Vagina (tissue), 2 donors: ENCODE data around the gene OR2AG2. TPM values are rescaled to one million over a fixed set of nuclear protein-coding genes. Genes with fewer than 3 reads are reported as not detected.

Experiments
- DNase-seq, 2 donors: peaks; one replicate each; pipeline ENCODE4 v3.0.0-alpha.2; 2017; ENCODE audit errors: extremely low spot score in 2 of 2
- H3K27ac ChIP-seq: fragments of 200-600 bp; sonication (generic); one replicate; pipeline ENCODE4 v1.5.1; 2019
- H3K27me3 ChIP-seq: fragments of 200-600 bp; sonication (generic); one replicate; pipeline ENCODE4 v1.5.1; 2019
- H3K36me3 ChIP-seq, 2 donors: fragments of 200-600 bp; sonication (generic); one replicate each; pipeline ENCODE4 v1.5.1; 2017 to 2019
- H3K4me1 ChIP-seq: fragments of 200-600 bp; sonication (generic); one replicate; pipeline ENCODE4 v1.5.1; 2019
- H3K4me3 ChIP-seq, 2 donors: fragments of 200-600 bp; sonication (generic); 1 replicate in 1 of 2; 2 replicates in 1 of 2; pipeline ENCODE4 v1.5.1; 2016 to 2019
- H3K9me3 ChIP-seq: fragments of 200-600 bp; sonication (generic); one replicate; pipeline ENCODE4 v1.5.1; 2019
- POLR2A ChIP-seq, 2 donors: fragments of 450-650 bp; IDR thresholded peaks; one replicate each; pipeline ENCODE4 v1.6.1; 2017; ENCODE audit warnings: antibody characterized with exemption in 2 of 2, mild to moderate bottlenecking in 2 of 2, moderate library complexity in 2 of 2
- POLR2AphosphoS5 ChIP-seq, 2 donors: sonication (generic); formaldehyde crosslinking; IDR thresholded peaks; one replicate each; pipeline ENCODE4 v1.9.0; 2017; ENCODE audit warnings: antibody characterized with exemption in 2 of 2, mild to moderate bottlenecking in 2 of 2, low read depth in 1 of 2; ENCODE audit not compliant: insufficient read depth in 1 of 2
- intact Hi-C: fragments of 100-400 bp; cut with DNase I; formaldehyde crosslinking; loops from one replicate; pipeline ENCODE4 v1.15.1; 2023
- total RNA-seq: library from RNA; depleted of rRNA; stranded (reverse); fragments of >200 nt; gene quantifications from one replicate; pipeline ENCODE4 v1.2.3, GENCODE V29; 2016
- TF ChIP-seq, protein P1 (sequence below), 3 experiments: fragments of 450-650 bp in 2 of 3; fragments of 200-600 bp in 1 of 3; sonication (generic) in 1 of 3; IDR thresholded peaks; one replicate each; pipeline ENCODE4 v1.5.1; 2017 to 2019; ENCODE audit warnings: antibody characterized with exemption in 3 of 3, mild to moderate bottlenecking in 2 of 3, moderate library complexity in 2 of 3

OR2AG2 gene
- total RNA-seq, 1 donor from 2014 or later: not detected

- Histone ChIP-seq H3K36me3 (no peaks in the 10 kb centered on the region), H3K4me3 (no peak overlapping the region)
- intact Hi-C loops: no loop called here
Measured at GRCh38 chr11:6717426-6717825, 54.4 kb downstream of the OR2AG2 start.

More at GRCh38 chr11:6717426-6717825, 54.4 kb downstream of the OR2AG2 start:
- Histone ChIP-seq H3K27ac (no peak overlapping the region), H3K9me3 (no peaks in the 10 kb centered on the region), H3K4me1 (no peaks in the 10 kb centered on the region), H3K27me3 (no peaks in the 10 kb centered on the region)
- DNase-seq: no peak
- TF ChIP-seq POLR2A (IDR thresholded peaks at IDR 0.05): no peak
- TF ChIP-seq, protein P1, sequence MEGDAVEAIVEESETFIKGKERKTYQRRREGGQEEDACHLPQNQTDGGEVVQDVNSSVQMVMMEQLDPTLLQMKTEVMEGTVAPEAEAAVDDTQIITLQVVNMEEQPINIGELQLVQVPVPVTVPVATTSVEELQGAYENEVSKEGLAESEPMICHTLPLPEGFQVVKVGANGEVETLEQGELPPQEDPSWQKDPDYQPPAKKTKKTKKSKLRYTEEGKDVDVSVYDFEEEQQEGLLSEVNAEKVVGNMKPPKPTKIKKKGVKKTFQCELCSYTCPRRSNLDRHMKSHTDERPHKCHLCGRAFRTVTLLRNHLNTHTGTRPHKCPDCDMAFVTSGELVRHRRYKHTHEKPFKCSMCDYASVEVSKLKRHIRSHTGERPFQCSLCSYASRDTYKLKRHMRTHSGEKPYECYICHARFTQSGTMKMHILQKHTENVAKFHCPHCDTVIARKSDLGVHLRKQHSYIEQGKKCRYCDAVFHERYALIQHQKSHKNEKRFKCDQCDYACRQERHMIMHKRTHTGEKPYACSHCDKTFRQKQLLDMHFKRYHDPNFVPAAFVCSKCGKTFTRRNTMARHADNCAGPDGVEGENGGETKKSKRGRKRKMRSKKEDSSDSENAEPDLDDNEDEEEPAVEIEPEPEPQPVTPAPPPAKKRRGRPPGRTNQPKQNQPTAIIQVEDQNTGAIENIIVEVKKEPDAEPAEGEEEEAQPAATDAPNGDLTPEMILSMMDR (IDR thresholded peaks at IDR 0.05): no peak
- TF ChIP-seq POLR2AphosphoS5 (IDR thresholded peaks at IDR 0.05; ENCODE audit: insufficient read depth in 1 of 2, low read depth in 1 of 2): no peak

Other genes starting within 250 kb of the OR2AG2 start
- gene RRP8, start 168.4 kb downstream of the OR2AG2 start, total RNA-seq: 10.3 TPM
- gene ILK, start 168.2 kb downstream of the OR2AG2 start, total RNA-seq: 149 TPM
- gene TAF10, start 159.8 kb downstream of the OR2AG2 start, total RNA-seq: 48.1 TPM
- 77.3 TPM for gene TPP1, start 152.6 kb downstream of the OR2AG2 start, total RNA-seq
- gene DCHS1, start 116.2 kb downstream of the OR2AG2 start, total RNA-seq: 28.7 TPM
- gene MRPL17, start 88.6 kb downstream of the OR2AG2 start, total RNA-seq: 55.2 TPM
- not detected for gene OR2AG1, start 11.0 kb upstream of the OR2AG2 start, total RNA-seq
- gene OR6A2, start 27.7 kb upstream of the OR2AG2 start, total RNA-seq: not detected
- gene OR10A5, start 73.7 kb upstream of the OR2AG2 start, total RNA-seq: not detected
- gene OR10A2, start 91.1 kb upstream of the OR2AG2 start, total RNA-seq: not detected
- gene OR10A4, start 104.6 kb upstream of the OR2AG2 start, total RNA-seq: not detected
- gene OR2D2, start 120.5 kb upstream of the OR2AG2 start, total RNA-seq: not detected
- not detected for gene OR2D3, start 149.0 kb upstream of the OR2AG2 start, total RNA-seq
- gene ZNF215, start 154.4 kb upstream of the OR2AG2 start, total RNA-seq: 2.0 TPM
- gene ZNF214, start 248.4 kb upstream of the OR2AG2 start, total RNA-seq: 3.9 TPM
- gene NLRP14, start 248.5 kb upstream of the OR2AG2 start, total RNA-seq: not detected